ENCODE results near the gene CFAP299. TPM values are rescaled to one million over a fixed set of nuclear protein-coding genes. Genes with fewer than 3 reads are reported as not detected.

Gene CFAP299
- total and polyA plus RNA-seq, 2 experiments from 2014 or later: not detected

DNA sequence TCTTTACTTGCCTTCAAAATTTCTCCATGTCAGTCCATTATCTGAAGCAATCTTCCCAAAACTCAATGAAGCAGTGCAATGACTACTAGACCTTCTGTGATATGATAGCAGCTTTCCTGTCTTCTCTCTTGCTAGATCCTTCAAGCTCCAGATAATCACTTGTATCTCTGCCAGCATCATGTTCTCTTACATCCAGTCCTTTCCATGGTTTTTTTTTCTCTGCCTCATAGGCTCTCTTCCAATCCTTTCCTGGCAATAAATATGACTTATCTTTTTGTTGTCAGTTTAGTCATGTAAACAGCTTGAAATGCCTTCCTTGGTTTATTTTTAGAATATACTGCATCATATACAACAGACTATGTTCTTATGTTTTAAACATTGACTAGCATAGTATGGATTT lies 193.5 kb downstream of the CFAP299 start:
- Histone ChIP-seq H3K4me1 (ENCODE audit: insufficient read depth) (peaks cover 4% of the 10 kb centered on the region), H2AFZ (no peak overlapping the region), H3K9me2 (replicated peaks; ENCODE audit: insufficient read depth) (no peaks in the 10 kb centered on the region), H3K27me3 (no peaks in the 10 kb centered on the region), H3K79me2 (no peaks in the 10 kb centered on the region), H3K4me3 (no peak overlapping the region), H3K9me3 (ENCODE audit: low read depth) (no peaks in the 10 kb centered on the region), H4K20me1 (ENCODE audit: insufficient read depth, poor library complexity, severe bottlenecking) (no peaks in the 10 kb centered on the region), H3K4me2 (no peak overlapping the region), H3K36me3 (replicated peaks; ENCODE audit: insufficient read depth, low read depth) (no peaks in the 10 kb centered on the region), H3K27ac (no peak overlapping the region)
- DNase-seq (ENCODE audit: low spot score): peak; percentile 11
- TF ChIP-seq, protein P1, sequence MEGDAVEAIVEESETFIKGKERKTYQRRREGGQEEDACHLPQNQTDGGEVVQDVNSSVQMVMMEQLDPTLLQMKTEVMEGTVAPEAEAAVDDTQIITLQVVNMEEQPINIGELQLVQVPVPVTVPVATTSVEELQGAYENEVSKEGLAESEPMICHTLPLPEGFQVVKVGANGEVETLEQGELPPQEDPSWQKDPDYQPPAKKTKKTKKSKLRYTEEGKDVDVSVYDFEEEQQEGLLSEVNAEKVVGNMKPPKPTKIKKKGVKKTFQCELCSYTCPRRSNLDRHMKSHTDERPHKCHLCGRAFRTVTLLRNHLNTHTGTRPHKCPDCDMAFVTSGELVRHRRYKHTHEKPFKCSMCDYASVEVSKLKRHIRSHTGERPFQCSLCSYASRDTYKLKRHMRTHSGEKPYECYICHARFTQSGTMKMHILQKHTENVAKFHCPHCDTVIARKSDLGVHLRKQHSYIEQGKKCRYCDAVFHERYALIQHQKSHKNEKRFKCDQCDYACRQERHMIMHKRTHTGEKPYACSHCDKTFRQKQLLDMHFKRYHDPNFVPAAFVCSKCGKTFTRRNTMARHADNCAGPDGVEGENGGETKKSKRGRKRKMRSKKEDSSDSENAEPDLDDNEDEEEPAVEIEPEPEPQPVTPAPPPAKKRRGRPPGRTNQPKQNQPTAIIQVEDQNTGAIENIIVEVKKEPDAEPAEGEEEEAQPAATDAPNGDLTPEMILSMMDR (IDR thresholded peaks at IDR 0.05; ENCODE audit: poor library complexity): no peak
- TF ChIP-seq EZH2 (IDR thresholded peaks at IDR 0.05; ENCODE audit: borderline replicate concordance) (no peak), EZH2phosphoT487 (IDR thresholded peaks at IDR 0.05; ENCODE audit: low read depth, severe bottlenecking, unreplicated experiment) (no peak)

- Histone ChIP-seq H3K79me2 (no peaks in the 10 kb centered on the region), H3K4me2 (no peak overlapping the region), H3K4me1 (ENCODE audit: insufficient read depth) (peaks cover 4% of the 10 kb centered on the region), H4K20me1 (ENCODE audit: insufficient read depth, poor library complexity, severe bottlenecking) (no peaks in the 10 kb centered on the region), H3K9me2 (replicated peaks; ENCODE audit: insufficient read depth) (no peaks in the 10 kb centered on the region), H3K9me3 (ENCODE audit: low read depth) (no peaks in the 10 kb centered on the region), H3K27ac (no peak overlapping the region), H3K36me3 (replicated peaks; ENCODE audit: insufficient read depth, low read depth) (no peaks in the 10 kb centered on the region), H2AFZ (no peak overlapping the region), H3K4me3 (no peak overlapping the region), H3K27me3 (no peaks in the 10 kb centered on the region)
- 33% methylated on average over 2 of the region's 2 CpGs for WGBS (ENCODE audit: low lambda C conversion rate, missing lambda C conversion rate)
- no peak for DNase-seq (ENCODE audit: low spot score)
- TF ChIP-seq, protein P1 (IDR thresholded peaks at IDR 0.05; ENCODE audit: poor library complexity): no peak
- TF ChIP-seq EZH2 (IDR thresholded peaks at IDR 0.05; ENCODE audit: borderline replicate concordance) (no peak), EZH2phosphoT487 (IDR thresholded peaks at IDR 0.05; ENCODE audit: low read depth, severe bottlenecking, unreplicated experiment) (no peak)
Measured at GRCh38 chr4:80532674-80533333, 197.3 kb downstream of the CFAP299 start.

- H3K4me2 ChIP-seq: no peak overlapping the region
- TF ChIP-seq EZH2phosphoT487 (IDR thresholded peaks at IDR 0.05; ENCODE audit: low read depth, severe bottlenecking, unreplicated experiment) (no peak), EZH2 (IDR thresholded peaks at IDR 0.05; ENCODE audit: borderline replicate concordance) (no peak)
- TF ChIP-seq, protein P1 (IDR thresholded peaks at IDR 0.05; ENCODE audit: poor library complexity): no peak
- H3K4me3 ChIP-seq: no peak overlapping the region
- H3K4me1 ChIP-seq (ENCODE audit: insufficient read depth): peaks cover 6% of the 10 kb centered on the region
- H3K36me3 ChIP-seq (replicated peaks; ENCODE audit: insufficient read depth, low read depth): no peaks in the 10 kb centered on the region
- no peaks in the 10 kb centered on the region for H4K20me1 ChIP-seq (ENCODE audit: insufficient read depth, poor library complexity, severe bottlenecking)
- no peaks in the 10 kb centered on the region for H3K9me2 ChIP-seq (replicated peaks; ENCODE audit: insufficient read depth)
- 74% methylated on average over 1 of the region's 1 CpG for WGBS (ENCODE audit: low lambda C conversion rate, missing lambda C conversion rate)
- H3K9me3 ChIP-seq (ENCODE audit: low read depth): no peaks in the 10 kb centered on the region
- no peaks in the 10 kb centered on the region for H3K27me3 ChIP-seq
- no peak overlapping the region for H2AFZ ChIP-seq
- no peak overlapping the region for H3K27ac ChIP-seq
- H3K79me2 ChIP-seq: no peaks in the 10 kb centered on the region
- DNase-seq (ENCODE audit: low spot score): no peak
Measured at GRCh38 chr4:80535551-80535950, 200.0 kb downstream of the CFAP299 start.
